PFSK-1 (cell line): ENCODE data around the gene NR4A2.

Source experiments
- FOXP2 ChIP-seq: optimal IDR thresholded peaks from 2 replicates; pipeline ENCODE3; 2011; ENCODE audit warnings: borderline replicate concordance, control low read depth, inconsistent platforms; ENCODE audit not compliant: insufficient read depth; ENCODE audit errors: extremely low read length, extremely low read depth
- POLR2AphosphoS5 ChIP-seq: IDR thresholded peaks from 2 replicates; pipeline ENCODE4 v1.6.1; 2012; ENCODE audit warnings: low read depth, mild to moderate bottlenecking, control low read depth, low read length, moderate library complexity
- REST ChIP-seq, 2 experiments: IDR thresholded peaks; 2 replicates each; pipeline versions ENCODE4 v1.6.1 to v1.8.0; 2011 to 2012; ENCODE audit warnings: low read depth in 2 of 2, low read length in 2 of 2, control low read depth in 1 of 2, inconsistent platforms in 1 of 2, mild to moderate bottlenecking in 1 of 2, moderate library complexity in 1 of 2; ENCODE audit not compliant: insufficient read depth in 1 of 2
- SIN3A ChIP-seq: IDR thresholded peaks from 2 replicates; pipeline ENCODE4 v1.6.1; 2012; ENCODE audit warnings: mild to moderate bottlenecking, low read length, moderate library complexity, borderline replicate concordance; ENCODE audit not compliant: insufficient read depth
- TAF1 ChIP-seq: IDR thresholded peaks from 2 replicates; pipeline ENCODE4 v1.6.1; 2012; ENCODE audit warnings: low read length, control low read depth, borderline replicate concordance; ENCODE audit not compliant: insufficient read depth

NR4A2 gene

GRCh38 chr2:156343940-156344301, 11.4 kb upstream of the NR4A2 start:
- TF ChIP-seq FOXP2: no peak
- TF ChIP-seq POLR2AphosphoS5: no peak
- TF ChIP-seq SIN3A: no peak

GRCh38 chr2:156343096-156343939, 10.8 kb upstream of the NR4A2 start:
- TF ChIP-seq POLR2AphosphoS5: no peak
- TF ChIP-seq SIN3A: no peak
- no peak for TF ChIP-seq FOXP2
- no peak for TF ChIP-seq TAF1
- TF ChIP-seq REST (IDR thresholded peaks at IDR 0.05; ENCODE audit: insufficient read depth in 1 of 2, low read depth in 2 of 2, low read length in 2 of 2): no peak

- TF ChIP-seq POLR2AphosphoS5 (no peak), SIN3A (no peak), TAF1 (no peak), FOXP2 (no peak), REST (IDR thresholded peaks at IDR 0.05; ENCODE audit: insufficient read depth in 1 of 2, low read depth in 2 of 2, low read length in 2 of 2) (no peak)
Measured at GRCh38 chr2:156342254-156343095, 10.0 kb upstream of the NR4A2 start.

GRCh38 chr2:156341452-156342253, 9.1 kb upstream of the NR4A2 start:
- TF ChIP-seq REST (IDR thresholded peaks at IDR 0.05; ENCODE audit: insufficient read depth in 1 of 2, low read depth in 2 of 2, low read length in 2 of 2) (no peak), POLR2AphosphoS5 (no peak), TAF1 (no peak), FOXP2 (no peak), SIN3A (no peak)

GRCh38 chr2:156340804-156341451, 8.4 kb upstream of the NR4A2 start:
- no peak for TF ChIP-seq REST (IDR thresholded peaks at IDR 0.05; ENCODE audit: insufficient read depth in 1 of 2, low read depth in 2 of 2, low read length in 2 of 2)
- no peak for TF ChIP-seq POLR2AphosphoS5
- no peak for TF ChIP-seq TAF1
- no peak for TF ChIP-seq SIN3A
- TF ChIP-seq FOXP2: no peak
